K562 (cell line): ENCODE data around the gene TRIM34. TPM values are rescaled to one million over a fixed set of nuclear protein-coding genes. Genes with fewer than 3 reads are reported as not detected.

Experiments
- ATF7 ChIP-seq: fragments of 450-650 bp; IDR thresholded peaks from 2 replicates; pipeline ENCODE4 v1.7.1; 2014; ENCODE audit warnings: mild to moderate bottlenecking, moderate library complexity
- IRF1 ChIP-seq: sonication (generic); formaldehyde crosslinking; IDR thresholded peaks from 2 replicates; pipeline ENCODE4 v1.8.0; 2022; ENCODE audit warnings: missing genetic modification reagents, mild to moderate bottlenecking, borderline replicate concordance
- MYNN ChIP-seq, 2 experiments: sonication (generic); formaldehyde crosslinking in 1 of 2; IDR thresholded peaks; 2 replicates each; pipeline versions ENCODE4 v1.5.0 to v1.6.1; 2016 to 2020; ENCODE audit warnings: antibody characterized with exemption in 1 of 2, missing genetic modification reagents in 1 of 2
- NCOR1 ChIP-seq: fragments of 450-650 bp; IDR thresholded peaks from 2 replicates; pipeline ENCODE4 v1.6.1; 2016; ENCODE audit warnings: mild to moderate bottlenecking, moderate library complexity
- NONO ChIP-seq, 2 experiments: fragments of 200-400 bp in 1 of 2; fragments of 450-650 bp in 1 of 2; formaldehyde crosslinking in 1 of 2; IDR thresholded peaks; 2 replicates each; pipeline ENCODE4 v1.6.1; 2017; ENCODE audit warnings: low read depth in 2 of 2, mild to moderate bottlenecking in 2 of 2, moderate library complexity in 2 of 2, low read length in 1 of 2
- POLR2H ChIP-seq: IDR thresholded peaks from 2 replicates; pipeline ENCODE4 v1.6.1; 2016; ENCODE audit warnings: missing genetic modification characterization, low read depth, mild to moderate bottlenecking, control low read depth, missing compliant biosample characterization, moderate library complexity
- POLR3G ChIP-seq: IDR thresholded peaks from 2 replicates; pipeline ENCODE4 v1.6.1; 2011; ENCODE audit not compliant: insufficient read length, insufficient replicate concordance; ENCODE audit errors: extremely low read depth
- RBM15 ChIP-seq: fragments of 200-400 bp; formaldehyde crosslinking; IDR thresholded peaks from 2 replicates; pipeline ENCODE4 v1.6.1; 2018; ENCODE audit warnings: mild to moderate bottlenecking, low read length, moderate library complexity; ENCODE audit not compliant: insufficient read depth
- RHOXF2B ChIP-seq: fragments of 250-450 bp; sonication (Bioruptor Pico); conservative IDR thresholded peaks from 2 replicates; pipeline ENCODE4 v1.5.1; 2021
- SMARCC2 ChIP-seq: fragments of 450-650 bp; IDR thresholded peaks from 2 replicates; pipeline ENCODE4 v1.6.1; 2017; ENCODE audit warnings: antibody characterized with exemption, moderate library complexity, mild to moderate bottlenecking, low read depth
- TBL1XR1 ChIP-seq, 2 experiments: IDR thresholded peaks; 2 replicates each; pipeline ENCODE4 v1.6.1; 2012; ENCODE audit warnings: improper control_type of control experiment in 2 of 2, low read length in 2 of 2, mild to moderate bottlenecking in 1 of 2
- ZBED1 ChIP-seq: IDR thresholded peaks from 2 replicates; pipeline ENCODE4 v1.6.1; 2014
- ZC3H11A ChIP-seq: IDR thresholded peaks from 2 replicates; pipeline ENCODE4 v1.6.1; 2012; ENCODE audit warnings: low read depth, low read length, improper control_type of control experiment
- ZNF79 ChIP-seq: fragments of 250-450 bp; sonication (Bioruptor Pico); IDR thresholded peaks from 2 replicates; pipeline ENCODE4 v1.4.0; 2020; ENCODE audit warnings: low read depth, mild to moderate bottlenecking, moderate library complexity
- polyA plus RNA-seq, 8 experiments: library from polyadenylated mRNA; depleted of rRNA in 4 of 8; stranded (reverse) in 5 of 8; unstranded in 3 of 8; fragments of >200 nt; fragmentation: Nextera tagmentation in 2 of 8; fragmentation: Illumina TruSeq in 1 of 8; extraction: Ambion mirVana in 2 of 8; extraction: Trizol in 1 of 8; gene quantifications; 2 replicates each; pipeline versions ENCODE4 v1.2.1 to v1.2.3, GENCODE V29; 2011 to 2014; ENCODE audit warnings: inconsistent platforms in 1 of 8, missing spikeins in 1 of 8
- total RNA-seq, 7 experiments: library from RNA; depleted of rRNA in 6 of 7; stranded (reverse); fragments of >200 nt in 6 of 7; fragmentation: Illumina TruSeq in 2 of 7; extraction: Trizol in 2 of 7; gene quantifications; 2 replicates each; pipeline versions ENCODE4 v1.2.1 to v1.2.3, GENCODE V29; 2011 to 2021; ENCODE audit warnings: low replicate concordance in 1 of 7
- TF ChIP-seq, protein P1 (sequence below): fragments of 450-650 bp; formaldehyde crosslinking; IDR thresholded peaks from 2 replicates; pipeline ENCODE4 v1.4.0; 2020; ENCODE audit warnings: mild to moderate bottlenecking, mixed read lengths

TRIM34 gene
- total and polyA plus RNA-seq, 9 of the 15 experiments (the other 6 are each of a cell fraction or from before 2014, with no cell fraction given), result 0.31 to 2.9 (median 1.3) TPM

DNA sequence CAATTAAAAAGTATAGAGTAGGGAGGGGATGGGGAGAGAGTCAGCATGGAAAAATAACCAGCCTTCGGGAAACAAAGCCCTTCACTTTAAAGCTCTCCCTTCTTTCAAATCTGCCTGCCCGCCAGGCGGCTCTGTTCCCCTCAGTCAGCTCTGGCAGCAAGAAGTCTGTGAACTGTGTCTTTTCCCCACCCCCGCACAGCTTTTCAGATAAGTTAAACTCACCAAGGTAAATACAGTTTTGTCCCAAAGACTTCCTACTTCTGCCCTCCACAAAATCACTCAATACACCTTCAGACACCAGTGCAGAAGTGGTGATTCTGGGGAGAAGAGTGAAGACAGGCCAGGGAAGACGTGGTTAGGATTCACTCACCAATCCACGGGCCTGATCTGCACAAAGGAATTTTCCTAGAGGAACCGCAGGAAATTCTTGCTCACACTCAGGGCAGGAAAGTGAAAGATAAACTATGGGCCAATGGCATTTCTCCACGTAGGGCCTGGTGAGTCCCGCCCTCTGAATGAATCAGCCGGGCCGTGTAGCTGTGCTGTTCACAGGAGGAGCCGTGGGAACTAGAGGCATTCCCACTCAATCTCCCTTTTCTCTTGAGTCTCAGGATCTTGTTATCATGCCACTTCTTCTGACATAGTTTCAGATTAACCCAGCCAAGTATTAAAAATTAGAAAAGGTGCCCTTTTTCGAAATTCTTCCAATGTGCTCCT is 60.0 kb downstream of the TRIM34 start, which contains the start of gene TRIM5 (continued):
- TF ChIP-seq IRF1 (CRISPR knock-in tag) (no peak), RBM15 (no peak), SMARCC2 (no peak; the same call in 1 of the 2 replicates), ZC3H11A (no peak), MYNN (IDR thresholded peaks at IDR 0.05) (0 out of 2 replicates have a peak, but pooled peaks have one; percentile 41), MYNN (CRISPR knock-in tag; IDR thresholded peaks at IDR 0.05) (no peak), ATF7 (peak; percentile 80), POLR2H (tag) (peak; percentile 84), TBL1XR1 (IDR thresholded peaks at IDR 0.05; ENCODE audit: low read length in 2 of 2) (0 out of 4 replicates have a peak, but pooled peaks of 1 of the 2 experiments have one; percentile 35), NCOR1 (peak; percentile 35), RHOXF2B (CRISPR knock-in tag) (no peak), ZBED1 (no peak), ZNF79 (CRISPR knock-in tag) (0 out of 2 replicates have a peak, but pooled peaks have one; percentile 17), POLR3G (no peak), NONO (IDR thresholded peaks at IDR 0.05; ENCODE audit: low read depth in 2 of 2, low read length in 1 of 2) (peak in 1 of 2 experiments; percentile 65; a peak in 1 of 4 replicates)
- TF ChIP-seq, protein P1, sequence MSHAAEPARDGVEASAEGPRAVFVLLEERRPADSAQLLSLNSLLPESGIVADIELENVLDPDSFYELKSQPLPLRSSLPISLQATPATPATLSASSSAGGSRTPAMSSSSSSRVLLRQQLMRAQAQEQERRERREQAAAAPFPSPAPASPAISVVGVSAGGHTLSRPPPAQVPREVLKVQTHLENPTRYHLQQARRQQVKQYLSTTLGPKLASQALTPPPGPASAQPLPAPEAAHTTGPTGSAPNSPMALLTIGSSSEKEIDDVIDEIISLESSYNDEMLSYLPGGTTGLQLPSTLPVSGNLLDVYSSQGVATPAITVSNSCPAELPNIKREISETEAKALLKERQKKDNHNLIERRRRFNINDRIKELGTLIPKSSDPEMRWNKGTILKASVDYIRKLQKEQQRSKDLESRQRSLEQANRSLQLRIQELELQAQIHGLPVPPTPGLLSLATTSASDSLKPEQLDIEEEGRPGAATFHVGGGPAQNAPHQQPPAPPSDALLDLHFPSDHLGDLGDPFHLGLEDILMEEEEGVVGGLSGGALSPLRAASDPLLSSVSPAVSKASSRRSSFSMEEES (CRISPR knock-in tag), result no peak
